Measurements from ENCODE around the gene CAP2.

Gene CAP2

GRCh38 chr6:17478946-17479345, 85.6 kb downstream of the CAP2 start:
- H3K4me3 ChIP-seq (ENCODE audit: low read depth, low read length) = no peak overlapping the region
- H3K27me3 ChIP-seq (ENCODE audit: control insufficient read depth, insufficient read depth, low read length) = no peaks in the 10 kb centered on the region
- H3K9ac ChIP-seq (ENCODE audit: low read depth, low read length) = no peak overlapping the region
- H3K9me3 ChIP-seq (ENCODE audit: control insufficient read depth, insufficient read depth, low read length) = no peaks in the 10 kb centered on the region
- no peaks in the 10 kb centered on the region for H3K4me1 ChIP-seq (ENCODE audit: control insufficient read depth, insufficient read depth, low read length)
- H3K36me3 ChIP-seq (ENCODE audit: control insufficient read depth, insufficient read depth, low read length) = no peaks in the 10 kb centered on the region

DNA sequence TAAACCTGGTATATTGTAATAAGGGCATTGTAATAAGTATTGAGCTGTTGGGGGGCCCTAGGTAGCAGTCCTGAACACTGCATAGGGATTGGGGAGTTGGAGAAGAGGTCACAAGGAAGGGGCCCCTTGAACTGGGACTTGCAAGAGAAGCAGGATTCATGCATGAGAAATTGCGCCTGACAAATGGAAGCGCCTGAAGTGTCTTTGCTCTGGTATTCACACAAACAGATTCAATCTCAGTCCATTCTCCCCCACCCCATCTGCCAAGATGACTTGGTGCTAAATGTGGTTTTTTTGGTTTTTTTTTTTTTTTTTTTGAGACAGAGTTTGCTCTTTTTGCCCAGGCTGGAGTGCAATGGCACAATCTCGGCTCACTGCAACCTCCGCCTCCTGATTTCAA, 87.1 kb downstream of the CAP2 start:
- Histone ChIP-seq H3K27me3 (ENCODE audit: control insufficient read depth, insufficient read depth, low read length) (no peaks in the 10 kb centered on the region), H3K9me3 (ENCODE audit: control insufficient read depth, insufficient read depth, low read length) (no peaks in the 10 kb centered on the region), H3K4me3 (ENCODE audit: low read depth, low read length) (no peak overlapping the region), H3K36me3 (ENCODE audit: control insufficient read depth, insufficient read depth, low read length) (no peaks in the 10 kb centered on the region), H3K9ac (ENCODE audit: low read depth, low read length) (no peak overlapping the region), H3K4me1 (ENCODE audit: control insufficient read depth, insufficient read depth, low read length) (no peaks in the 10 kb centered on the region)

DNA sequence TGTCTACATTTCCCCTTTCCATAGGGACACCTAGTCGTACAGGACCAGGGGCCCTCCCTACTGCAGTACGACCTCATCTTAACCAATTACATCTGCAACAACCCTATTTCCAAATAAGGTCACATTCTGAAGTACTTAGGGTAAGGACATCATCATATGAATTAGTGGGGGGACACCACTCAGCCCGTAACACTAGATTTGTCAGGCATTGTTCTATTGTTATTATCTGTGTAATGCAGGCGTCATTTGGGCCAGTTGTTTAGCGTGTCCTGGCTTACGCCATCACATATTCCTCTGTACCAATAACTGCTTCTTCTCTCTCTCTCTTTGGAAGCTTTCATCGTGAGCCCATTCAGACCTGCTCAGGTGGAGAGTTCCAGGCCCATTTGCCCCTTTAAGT, 89.3 kb downstream of the CAP2 start:
- H3K9me3 ChIP-seq (ENCODE audit: control insufficient read depth, insufficient read depth, low read length) = no peaks in the 10 kb centered on the region
- H3K9ac ChIP-seq (ENCODE audit: low read depth, low read length) = no peak overlapping the region
- no peak overlapping the region for H3K4me3 ChIP-seq (ENCODE audit: low read depth, low read length)
- no peaks in the 10 kb centered on the region for H3K4me1 ChIP-seq (ENCODE audit: control insufficient read depth, insufficient read depth, low read length)
- no peaks in the 10 kb centered on the region for H3K36me3 ChIP-seq (ENCODE audit: control insufficient read depth, insufficient read depth, low read length)
- H3K27me3 ChIP-seq (ENCODE audit: control insufficient read depth, insufficient read depth, low read length) = no peaks in the 10 kb centered on the region

- H3K36me3 ChIP-seq (ENCODE audit: control insufficient read depth, insufficient read depth, low read length) = no peaks in the 10 kb centered on the region
- no peak overlapping the region for H3K9ac ChIP-seq (ENCODE audit: low read depth, low read length)
- no peaks in the 10 kb centered on the region for H3K9me3 ChIP-seq (ENCODE audit: control insufficient read depth, insufficient read depth, low read length)
Observed at GRCh38 chr6:17483391-17484016, 90.1 kb downstream of the CAP2 start.

GRCh38 chr6:17484201-17484849, 90.9 kb downstream of the CAP2 start:
- Histone ChIP-seq H3K9me3 (ENCODE audit: control insufficient read depth, insufficient read depth, low read length) (no peaks in the 10 kb centered on the region), H3K27me3 (ENCODE audit: control insufficient read depth, insufficient read depth, low read length) (no peaks in the 10 kb centered on the region), H3K9ac (ENCODE audit: low read depth, low read length) (no peak overlapping the region), H3K4me3 (ENCODE audit: low read depth, low read length) (no peak overlapping the region), H3K4me1 (ENCODE audit: control insufficient read depth, insufficient read depth, low read length) (no peaks in the 10 kb centered on the region), H3K36me3 (ENCODE audit: control insufficient read depth, insufficient read depth, low read length) (no peaks in the 10 kb centered on the region)

More at GRCh38 chr6:17483391-17484016, 90.1 kb downstream of the CAP2 start:
- H3K4me1 ChIP-seq (ENCODE audit: control insufficient read depth, insufficient read depth, low read length) = no peaks in the 10 kb centered on the region
- no peak overlapping the region for H3K4me3 ChIP-seq (ENCODE audit: low read depth, low read length)
- H3K27me3 ChIP-seq (ENCODE audit: control insufficient read depth, insufficient read depth, low read length) = no peaks in the 10 kb centered on the region

- no peak overlapping the region for H3K4me3 ChIP-seq (ENCODE audit: low read depth, low read length)
- no peak overlapping the region for H3K9ac ChIP-seq (ENCODE audit: low read depth, low read length)
- H3K9me3 ChIP-seq (ENCODE audit: control insufficient read depth, insufficient read depth, low read length) = no peaks in the 10 kb centered on the region
- H3K27me3 ChIP-seq (ENCODE audit: control insufficient read depth, insufficient read depth, low read length) = no peaks in the 10 kb centered on the region
- H3K4me1 ChIP-seq (ENCODE audit: control insufficient read depth, insufficient read depth, low read length) = no peaks in the 10 kb centered on the region
- no peaks in the 10 kb centered on the region for H3K36me3 ChIP-seq (ENCODE audit: control insufficient read depth, insufficient read depth, low read length)
Observed at GRCh38 chr6:17485181-17485580, 91.8 kb downstream of the CAP2 start.

GRCh38 chr6:17485946-17486345, 92.6 kb downstream of the CAP2 start:
- Histone ChIP-seq H3K4me1 (ENCODE audit: control insufficient read depth, insufficient read depth, low read length) (no peaks in the 10 kb centered on the region), H3K9me3 (ENCODE audit: control insufficient read depth, insufficient read depth, low read length) (no peaks in the 10 kb centered on the region), H3K9ac (ENCODE audit: low read depth, low read length) (no peak overlapping the region), H3K36me3 (ENCODE audit: control insufficient read depth, insufficient read depth, low read length) (no peaks in the 10 kb centered on the region), H3K4me3 (ENCODE audit: low read depth, low read length) (no peak overlapping the region), H3K27me3 (ENCODE audit: control insufficient read depth, insufficient read depth, low read length) (no peaks in the 10 kb centered on the region)

- Histone ChIP-seq H3K9ac (ENCODE audit: low read depth, low read length) (no peak overlapping the region), H3K4me1 (ENCODE audit: control insufficient read depth, insufficient read depth, low read length) (no peaks in the 10 kb centered on the region), H3K9me3 (ENCODE audit: control insufficient read depth, insufficient read depth, low read length) (no peaks in the 10 kb centered on the region), H3K4me3 (ENCODE audit: low read depth, low read length) (no peak overlapping the region), H3K27me3 (ENCODE audit: control insufficient read depth, insufficient read depth, low read length) (no peaks in the 10 kb centered on the region), H3K36me3 (ENCODE audit: control insufficient read depth, insufficient read depth, low read length) (no peaks in the 10 kb centered on the region)
Observed at GRCh38 chr6:17486680-17487079, 93.3 kb downstream of the CAP2 start.

DNA sequence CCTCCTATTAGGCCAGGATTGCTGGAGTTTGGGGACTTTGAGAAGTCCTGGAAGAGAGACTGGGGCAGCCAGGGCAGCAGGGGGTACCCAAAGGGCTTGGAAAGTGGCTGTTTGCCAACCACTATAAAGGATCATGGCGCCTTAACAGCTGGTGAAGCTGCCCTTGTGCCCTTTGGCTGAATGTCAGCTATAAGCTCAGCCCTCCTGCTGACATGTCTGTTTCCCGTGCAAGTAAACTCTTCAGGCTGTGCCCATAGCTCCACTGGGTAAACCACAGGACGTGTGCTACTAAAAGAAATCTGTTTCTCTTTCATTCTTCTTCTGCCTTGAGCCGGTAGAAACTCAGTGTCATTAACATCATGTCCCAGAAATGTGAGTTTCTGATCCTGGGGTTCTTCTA, 97.3 kb downstream of the CAP2 start:
- Histone ChIP-seq H3K36me3 (ENCODE audit: control insufficient read depth, insufficient read depth, low read length) (no peaks in the 10 kb centered on the region), H3K9me3 (ENCODE audit: control insufficient read depth, insufficient read depth, low read length) (no peaks in the 10 kb centered on the region)

GRCh38 chr6:17491416-17492142, 98.2 kb downstream of the CAP2 start:
- no peak overlapping the region for H3K4me3 ChIP-seq (ENCODE audit: low read depth, low read length)
- H3K9ac ChIP-seq (ENCODE audit: low read depth, low read length) = no peak overlapping the region
- no peaks in the 10 kb centered on the region for H3K9me3 ChIP-seq (ENCODE audit: control insufficient read depth, insufficient read depth, low read length)
- no peaks in the 10 kb centered on the region for H3K27me3 ChIP-seq (ENCODE audit: control insufficient read depth, insufficient read depth, low read length)
- no peaks in the 10 kb centered on the region for H3K36me3 ChIP-seq (ENCODE audit: control insufficient read depth, insufficient read depth, low read length)
- peaks cover 3% of the 10 kb centered on the region for H3K4me1 ChIP-seq (ENCODE audit: control insufficient read depth, insufficient read depth, low read length)

More for the DNA sequence above, 97.3 kb downstream of the CAP2 start:
- no peak overlapping the region for H3K9ac ChIP-seq (ENCODE audit: low read depth, low read length)
- H3K27me3 ChIP-seq (ENCODE audit: control insufficient read depth, insufficient read depth, low read length) = no peaks in the 10 kb centered on the region
- peaks cover 3% of the 10 kb centered on the region for H3K4me1 ChIP-seq (ENCODE audit: control insufficient read depth, insufficient read depth, low read length)
- no peak overlapping the region for H3K4me3 ChIP-seq (ENCODE audit: low read depth, low read length)

GRCh38 chr6:17492350-17492749, 99.0 kb downstream of the CAP2 start:
- Histone ChIP-seq H3K4me1 (ENCODE audit: control insufficient read depth, insufficient read depth, low read length) (peaks cover 3% of the 10 kb centered on the region), H3K36me3 (ENCODE audit: control insufficient read depth, insufficient read depth, low read length) (no peaks in the 10 kb centered on the region), H3K9ac (ENCODE audit: low read depth, low read length) (no peak overlapping the region), H3K9me3 (ENCODE audit: control insufficient read depth, insufficient read depth, low read length) (no peaks in the 10 kb centered on the region), H3K27me3 (ENCODE audit: control insufficient read depth, insufficient read depth, low read length) (no peaks in the 10 kb centered on the region), H3K4me3 (ENCODE audit: low read depth, low read length) (no peak overlapping the region)

GRCh38 chr6:17493286-17493685, 99.9 kb downstream of the CAP2 start:
- Histone ChIP-seq H3K9ac (ENCODE audit: low read depth, low read length) (no peak overlapping the region), H3K36me3 (ENCODE audit: control insufficient read depth, insufficient read depth, low read length) (no peaks in the 10 kb centered on the region), H3K4me1 (ENCODE audit: control insufficient read depth, insufficient read depth, low read length) (peaks cover 3% of the 10 kb centered on the region), H3K9me3 (ENCODE audit: control insufficient read depth, insufficient read depth, low read length) (no peaks in the 10 kb centered on the region), H3K4me3 (ENCODE audit: low read depth, low read length) (no peak overlapping the region), H3K27me3 (ENCODE audit: control insufficient read depth, insufficient read depth, low read length) (no peaks in the 10 kb centered on the region)
